Osteoblast (primary cell): ENCODE results near the gene KIAA0825. TPM values are rescaled to one million over a fixed set of nuclear protein-coding genes. Genes with fewer than 3 reads are reported as not detected.

ENCODE experiments used
- DNase-seq: peaks from one replicate; pipeline ENCODE4 v3.0.0; 2011; ENCODE audit warnings: low spot score, mixed read lengths; ENCODE audit not compliant: insufficient read length; ENCODE audit errors: missing footprints
- H2AFZ ChIP-seq: 2 replicates; pipeline ENCODE4 v1.6.0; 2011; ENCODE audit warnings: mild to moderate bottlenecking, low read length
- H3K27ac ChIP-seq: 2 replicates; pipeline ENCODE4 v1.5.1; 2011; ENCODE audit warnings: mild to moderate bottlenecking, low read depth, low read length, moderate library complexity
- H3K27me3 ChIP-seq: 2 replicates; pipeline ENCODE4 v1.6.0; 2012; ENCODE audit warnings: mild to moderate bottlenecking, control low read depth, inconsistent platforms, low read length, moderate library complexity; ENCODE audit not compliant: insufficient read depth
- H3K36me3 ChIP-seq: 2 replicates; pipeline ENCODE4 v1.5.1; 2011; ENCODE audit warnings: mild to moderate bottlenecking, low read length, control low read depth, moderate library complexity; ENCODE audit not compliant: insufficient read depth
- H3K4me1 ChIP-seq: 2 replicates; pipeline ENCODE4 v1.5.1; 2011; ENCODE audit warnings: mild to moderate bottlenecking, low read length, control low read depth, moderate library complexity; ENCODE audit not compliant: insufficient read depth
- H3K4me2 ChIP-seq: 2 replicates; pipeline ENCODE4 v1.6.0; 2011; ENCODE audit warnings: mild to moderate bottlenecking, low read length; ENCODE audit not compliant: insufficient read depth
- H3K4me3 ChIP-seq: fragments of 200-600 bp; sonication (generic); 3 replicates; pipeline ENCODE4 v1.5.1; 2012; ENCODE audit warnings: mild to moderate bottlenecking, low read length, inconsistent platforms; ENCODE audit not compliant: insufficient read depth
- H3K79me2 ChIP-seq: 2 replicates; pipeline ENCODE4 v1.6.0; 2012; ENCODE audit warnings: mild to moderate bottlenecking, low read length, control low read depth, inconsistent platforms; ENCODE audit not compliant: insufficient read depth
- H3K9me3 ChIP-seq: 2 replicates; pipeline ENCODE4 v1.5.1; 2011; ENCODE audit warnings: low read depth, low read length, control low read depth
- H4K20me1 ChIP-seq: 2 replicates; pipeline ENCODE4 v1.6.0; 2012; ENCODE audit warnings: mild to moderate bottlenecking, low read length, control low read depth; ENCODE audit not compliant: insufficient read depth
- total RNA-seq: library from RNA; depleted of rRNA; stranded (reverse); fragments of >200 nt; gene quantifications from 2 replicates; pipeline ENCODE4 v1.2.3, GENCODE V29; 2012
- TF ChIP-seq, protein P1 (sequence below): IDR thresholded peaks from 2 replicates; pipeline ENCODE4 v1.5.1; 2011; ENCODE audit warnings: mild to moderate bottlenecking, low read depth, low read length, moderate library complexity; ENCODE audit errors: extremely low read depth

KIAA0825 gene
- total RNA-seq, 1 donor, result 8.0 TPM

DNA sequence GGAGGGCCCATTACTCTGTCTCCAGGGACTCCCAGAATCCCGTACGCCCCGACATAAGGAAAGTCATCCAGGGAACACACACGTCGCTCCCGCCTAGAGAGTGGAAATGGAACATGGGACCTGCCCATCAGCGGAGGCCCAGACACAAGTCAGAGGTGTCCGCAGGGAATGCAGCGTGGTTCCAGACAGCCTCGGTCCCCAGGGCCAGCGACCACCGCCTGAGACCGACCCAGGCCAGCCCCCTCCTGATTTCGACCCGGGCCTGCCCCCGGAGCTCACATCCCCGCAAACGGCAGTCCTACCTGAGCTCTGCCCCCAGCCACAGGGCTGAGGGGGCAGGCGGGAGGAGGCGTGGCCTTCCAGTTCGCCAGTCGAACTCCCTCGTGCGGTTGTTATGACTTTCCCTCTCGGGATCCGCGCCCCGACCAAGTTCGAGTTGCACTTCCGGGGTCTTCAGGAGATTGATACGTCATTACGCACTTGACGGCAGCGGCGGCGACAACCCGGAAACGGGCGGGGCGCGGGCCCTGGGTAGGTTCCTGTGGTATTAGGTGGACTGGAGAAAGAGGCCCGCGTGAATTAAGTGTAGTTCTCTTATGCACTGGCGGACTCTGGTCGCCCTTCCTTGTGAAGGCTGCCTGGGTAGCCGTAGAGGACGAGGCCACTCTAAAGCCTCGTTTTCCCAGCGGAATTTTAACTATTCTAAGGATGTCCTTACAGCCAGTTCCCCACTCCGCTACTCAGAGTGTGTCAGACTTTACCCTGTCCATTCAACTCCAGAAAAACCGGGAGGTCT lies 507.0 kb downstream of the KIAA0825 start:
- TF ChIP-seq, protein P1, sequence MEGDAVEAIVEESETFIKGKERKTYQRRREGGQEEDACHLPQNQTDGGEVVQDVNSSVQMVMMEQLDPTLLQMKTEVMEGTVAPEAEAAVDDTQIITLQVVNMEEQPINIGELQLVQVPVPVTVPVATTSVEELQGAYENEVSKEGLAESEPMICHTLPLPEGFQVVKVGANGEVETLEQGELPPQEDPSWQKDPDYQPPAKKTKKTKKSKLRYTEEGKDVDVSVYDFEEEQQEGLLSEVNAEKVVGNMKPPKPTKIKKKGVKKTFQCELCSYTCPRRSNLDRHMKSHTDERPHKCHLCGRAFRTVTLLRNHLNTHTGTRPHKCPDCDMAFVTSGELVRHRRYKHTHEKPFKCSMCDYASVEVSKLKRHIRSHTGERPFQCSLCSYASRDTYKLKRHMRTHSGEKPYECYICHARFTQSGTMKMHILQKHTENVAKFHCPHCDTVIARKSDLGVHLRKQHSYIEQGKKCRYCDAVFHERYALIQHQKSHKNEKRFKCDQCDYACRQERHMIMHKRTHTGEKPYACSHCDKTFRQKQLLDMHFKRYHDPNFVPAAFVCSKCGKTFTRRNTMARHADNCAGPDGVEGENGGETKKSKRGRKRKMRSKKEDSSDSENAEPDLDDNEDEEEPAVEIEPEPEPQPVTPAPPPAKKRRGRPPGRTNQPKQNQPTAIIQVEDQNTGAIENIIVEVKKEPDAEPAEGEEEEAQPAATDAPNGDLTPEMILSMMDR, result no peak
- H3K27ac ChIP-seq, result peak overlapping the region; percentile 79
- H3K4me3 ChIP-seq, result peak overlapping the region; percentile 98
- peak overlapping the region; percentile 99 for H2AFZ ChIP-seq
- no peaks in the 10 kb centered on the region for H3K27me3 ChIP-seq
- peak overlapping the region; percentile 90 for H3K4me2 ChIP-seq
- peak; percentile 96 for DNase-seq
- H3K4me1 ChIP-seq, result peaks cover 4% of the 10 kb centered on the region
- no peaks in the 10 kb centered on the region for H3K36me3 ChIP-seq
- H3K9me3 ChIP-seq, result no peaks in the 10 kb centered on the region
- peaks cover 39% of the 10 kb centered on the region for H3K79me2 ChIP-seq
- no peaks in the 10 kb centered on the region for H4K20me1 ChIP-seq

DNA sequence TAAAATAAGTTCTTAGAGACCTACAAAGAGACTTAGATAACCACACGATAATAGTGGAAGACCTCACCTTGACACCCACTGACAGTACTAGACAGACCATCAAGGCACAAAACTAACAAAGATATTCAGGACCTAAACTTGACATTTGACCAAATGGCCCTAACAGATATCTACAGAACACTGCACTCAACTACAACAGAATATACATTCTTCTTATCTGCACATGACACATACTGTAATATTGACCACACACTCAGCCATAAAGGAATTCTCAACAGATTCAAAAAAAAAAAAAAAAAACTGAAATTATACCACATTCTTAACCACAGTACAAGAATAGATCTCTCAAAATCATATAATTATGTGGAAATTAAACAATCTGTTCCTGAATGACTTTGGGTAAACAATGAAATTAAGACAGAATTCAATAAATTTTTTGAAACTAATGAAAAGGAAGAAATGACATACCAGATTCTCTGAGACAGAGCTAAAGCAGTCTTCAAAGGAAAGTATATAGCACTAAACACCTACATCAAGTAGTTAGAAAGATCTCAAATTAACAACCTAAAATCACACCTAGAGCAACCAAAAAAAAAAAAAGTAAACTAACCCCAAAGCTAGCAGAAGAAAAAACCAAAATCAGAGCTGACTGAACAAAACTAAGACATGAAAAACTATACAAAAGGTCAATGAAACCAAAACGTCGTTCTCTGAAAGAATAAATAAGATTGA lies 514.7 kb downstream of the KIAA0825 start:
- H3K9me3 ChIP-seq, result no peaks in the 10 kb centered on the region
- DNase-seq, result no peak
- H2AFZ ChIP-seq, result no peak overlapping the region
- peaks cover 3% of the 10 kb centered on the region for H4K20me1 ChIP-seq
- peaks cover 75% of the 10 kb centered on the region for H3K79me2 ChIP-seq
- H3K27me3 ChIP-seq, result no peaks in the 10 kb centered on the region
- TF ChIP-seq, protein P1, result no peak
- H3K27ac ChIP-seq, result no peak overlapping the region
- H3K4me2 ChIP-seq, result no peak overlapping the region
- H3K36me3 ChIP-seq, result no peaks in the 10 kb centered on the region
- no peak overlapping the region for H3K4me3 ChIP-seq
- H3K4me1 ChIP-seq, result no peaks in the 10 kb centered on the region

Other genes with a start within 250 kb of the KIAA0825 start
- 4.7 and 6.5 TPM in 2 replicates for gene SLF1, start 65 bp upstream of the KIAA0825 start, total RNA-seq